H1 (cell line): Measurements from ENCODE around the gene EMID1. TPM values are rescaled to one million over a fixed set of nuclear protein-coding genes. Genes with fewer than 3 reads are reported as not detected.
A peak's percentile ranks its signal among the peaks of the same experiment; 100 is the strongest.

Source experiments
- CTCF ChIA-PET: fragments of 300-600 bp; sonication (Branson Sonifier 250); formaldehyde crosslinking; loops from one replicate; lab custom pipeline; 2021; ENCODE audit not compliant: partially characterized antibody; lab: Charles Lee
- POLR2A ChIA-PET: fragments of 300-600 bp; sonication (Branson Sonifier 250); formaldehyde crosslinking; loops from one replicate; lab custom pipeline; 2021; ENCODE audit warnings: inconsistent platforms; ENCODE audit not compliant: partially characterized antibody; lab: Charles Lee
- DNase-seq, 2 experiments: peaks; one replicate each; pipeline versions ENCODE4 v3.0.0 to v3.0.0-alpha.2; 2010 to 2022; ENCODE audit warnings: low spot score in 2 of 2, low read depth in 1 of 2, mixed read lengths in 1 of 2
- FAIRE-seq: peaks from 2 replicates; lab custom pipeline; 2011; peaks lifted over from hg19 to GRCh38; lab: Jason Lieb, UNC
- H2AFZ ChIP-seq: 2 replicates; pipeline ENCODE4 v1.8.1; 2012; ENCODE audit warnings: low read length, inconsistent platforms
- H2AK5ac ChIP-seq: 2 replicates; pipeline ENCODE4 v1.6.1; 2013; ENCODE audit warnings: low read depth, low read length
- H2BK120ac ChIP-seq: replicated peaks from 2 replicates; pipeline ENCODE3; 2013; ENCODE audit warnings: low read depth, low read length, inconsistent platforms
- H2BK12ac ChIP-seq: 2 replicates; pipeline ENCODE4 v1.6.1; 2013; ENCODE audit warnings: low read depth, low read length
- H2BK15ac ChIP-seq: 2 replicates; pipeline ENCODE4 v1.6.1; 2013; ENCODE audit warnings: low read length
- H2BK20ac ChIP-seq: 2 replicates; pipeline ENCODE4 v1.6.1; 2013; ENCODE audit warnings: low read length
- H2BK5ac ChIP-seq: 2 replicates; pipeline ENCODE4 v1.6.1; 2013; ENCODE audit warnings: low read depth, low read length
- H3K14ac ChIP-seq: 2 replicates; pipeline ENCODE4 v1.6.1; 2013; ENCODE audit warnings: inconsistent platforms; ENCODE audit not compliant: insufficient read length
- H3K18ac ChIP-seq: 2 replicates; pipeline ENCODE4 v1.6.1; 2013; ENCODE audit warnings: low read length; ENCODE audit errors: extremely low read depth
- H3K23ac ChIP-seq: 2 replicates; pipeline ENCODE4 v1.6.1; 2013; ENCODE audit warnings: inconsistent platforms; ENCODE audit not compliant: insufficient read length
- H3K23me2 ChIP-seq: 2 replicates; pipeline ENCODE4 v1.6.1; 2013; ENCODE audit warnings: low read depth, low read length
- H3K27ac ChIP-seq: 2 replicates; pipeline ENCODE4 v1.6.1; 2011; ENCODE audit warnings: low read depth, low read length, inconsistent platforms
- H3K27me3 ChIP-seq, 4 experiments: replicated peaks in 1 of 4; 1 replicate in 1 of 4; 2 replicates in 3 of 4; pipeline versions ENCODE4 v1.6.1 to v1.8.1; 2011 to 2013; ENCODE audit warnings: low read length in 3 of 4, mild to moderate bottlenecking in 3 of 4, inconsistent platforms in 2 of 4, mixed read lengths in 2 of 4, moderate library complexity in 1 of 4; ENCODE audit not compliant: control insufficient read depth in 3 of 4, insufficient read depth in 3 of 4; ENCODE audit errors: extremely low read depth in 1 of 4
- H3K36me3 ChIP-seq, 4 experiments: 2 replicates each; pipeline versions ENCODE4 v1.6.1 to v1.8.1; 2011 to 2013; ENCODE audit warnings: mild to moderate bottlenecking in 4 of 4, low read length in 3 of 4, moderate library complexity in 2 of 4, control low read depth in 1 of 4, inconsistent platforms in 1 of 4; ENCODE audit not compliant: insufficient read depth in 4 of 4, control insufficient read depth in 2 of 4
- H3K4ac ChIP-seq: replicated peaks from 2 replicates; pipeline ENCODE3; 2013; ENCODE audit warnings: low read length, low read depth, mixed read lengths, inconsistent platforms; ENCODE audit not compliant: insufficient read length
- H3K4me1 ChIP-seq, 4 experiments: replicated peaks in 1 of 4; 1 replicate in 1 of 4; 2 replicates in 3 of 4; pipeline versions ENCODE4 v1.6.1 to v1.8.1; 2011 to 2013; ENCODE audit warnings: low read length in 3 of 4, inconsistent platforms in 2 of 4, mixed read lengths in 1 of 4; ENCODE audit not compliant: insufficient read depth in 4 of 4, control insufficient read depth in 3 of 4
- H3K4me2 ChIP-seq, 2 experiments: 2 replicates each; pipeline versions ENCODE4 v1.6.1 to v1.8.1; 2011 to 2013; ENCODE audit warnings: low read depth in 2 of 2, low read length in 2 of 2, control low read depth in 1 of 2, inconsistent platforms in 1 of 2, mild to moderate bottlenecking in 1 of 2; ENCODE audit not compliant: insufficient read depth in 1 of 2
- H3K4me3 ChIP-seq, 4 experiments: fragments of 200-600, 300-600 bp in 1 of 4; sonication (generic), shearing (Covaris generic), sonication (Bioruptor Twin) in 1 of 4; 2 replicates each; pipeline versions ENCODE4 v1.5.1 to v1.8.1; 2011 to 2016; ENCODE audit warnings: low read length in 4 of 4, low read depth in 3 of 4, control low read depth in 2 of 4, inconsistent platforms in 2 of 4, mild to moderate bottlenecking in 2 of 4, mixed read lengths in 1 of 4, moderate library complexity in 1 of 4; ENCODE audit not compliant: insufficient read depth in 2 of 4; ENCODE audit errors: extremely low read depth in 1 of 4
- H3K56ac ChIP-seq: replicated peaks from 2 replicates; pipeline ENCODE3; 2013; ENCODE audit warnings: low read depth, mild to moderate bottlenecking, mixed read lengths, low read length, inconsistent platforms; ENCODE audit not compliant: insufficient read length
- H3K79me1 ChIP-seq: 2 replicates; pipeline ENCODE4 v1.6.1; 2013; ENCODE audit warnings: low read depth, low read length, control low read depth
- H3K79me2 ChIP-seq, 2 experiments: 2 replicates each; pipeline versions ENCODE4 v1.6.1 to v1.8.1; 2012 to 2013; ENCODE audit warnings: low read length in 2 of 2, mild to moderate bottlenecking in 2 of 2, inconsistent platforms in 1 of 2; ENCODE audit not compliant: insufficient read depth in 2 of 2, control insufficient read depth in 1 of 2
- H3K9ac ChIP-seq, 4 experiments: replicated peaks in 1 of 4; 1 replicate in 1 of 4; 2 replicates in 3 of 4; pipeline versions ENCODE4 v1.6.1 to v1.8.1; 2011 to 2013; ENCODE audit warnings: low read depth in 3 of 4, low read length in 3 of 4, control low read depth in 2 of 4, mild to moderate bottlenecking in 2 of 4, moderate library complexity in 2 of 4, inconsistent platforms in 1 of 4; ENCODE audit errors: extremely low read depth in 1 of 4
- H3K9me3 ChIP-seq, 2 experiments: 2 replicates each; pipeline versions ENCODE4 v1.6.1 to v1.8.1; 2012 to 2013; ENCODE audit warnings: mild to moderate bottlenecking in 2 of 2, moderate library complexity in 2 of 2, control low read depth in 1 of 2, inconsistent platforms in 1 of 2, low read depth in 1 of 2, low read length in 1 of 2, mixed read lengths in 1 of 2; ENCODE audit not compliant: insufficient read depth in 2 of 2
- H4K20me1 ChIP-seq, 2 experiments: replicated peaks in 1 of 2; 2 replicates each; pipeline versions ENCODE3 to v1.8.1; 2011 to 2013; ENCODE audit warnings: inconsistent platforms in 2 of 2, low read length in 2 of 2, mild to moderate bottlenecking in 1 of 2; ENCODE audit not compliant: insufficient read depth in 2 of 2, control insufficient read depth in 1 of 2
- H4K5ac ChIP-seq: 2 replicates; pipeline ENCODE4 v1.6.1; 2013; ENCODE audit warnings: low read length, low read depth, mixed read lengths, inconsistent platforms; ENCODE audit not compliant: insufficient read length
- H4K8ac ChIP-seq: 2 replicates; pipeline ENCODE4 v1.8.0; 2013; ENCODE audit warnings: mild to moderate bottlenecking, moderate library complexity, low read length, inconsistent platforms; ENCODE audit not compliant: insufficient read depth; ENCODE audit errors: extremely low read depth
- H4K91ac ChIP-seq: replicated peaks from 2 replicates; pipeline ENCODE3; 2013; ENCODE audit warnings: low read length, mixed read lengths, inconsistent platforms; ENCODE audit not compliant: insufficient read length
- GABPA ChIP-seq: IDR thresholded peaks from 2 replicates; pipeline ENCODE4 v1.6.1; 2011; ENCODE audit warnings: mild to moderate bottlenecking, low read length, moderate library complexity, borderline replicate concordance; ENCODE audit not compliant: insufficient read depth
- RAD21 ChIP-seq, 2 experiments: IDR thresholded peaks in 1 of 2; conservative IDR thresholded peaks in 1 of 2; 2 replicates each; pipeline ENCODE4 v1.6.1; 2011; ENCODE audit warnings: low read depth in 2 of 2, low read length in 2 of 2, improper control_type of control experiment in 1 of 2, inconsistent platforms in 1 of 2, mild to moderate bottlenecking in 1 of 2, moderate library complexity in 1 of 2
- SUZ12 ChIP-seq: fragments of 200-600 bp; sonication (generic); IDR thresholded peaks from 2 replicates; pipeline ENCODE4 v1.6.1; 2012; ENCODE audit warnings: mild to moderate bottlenecking, inconsistent platforms, low read length, moderate library complexity, mixed read lengths
- YY1 ChIP-seq: IDR thresholded peaks from 2 replicates; pipeline ENCODE4 v1.6.1; 2011; ENCODE audit warnings: low read depth, mild to moderate bottlenecking, low read length
- WGBS, 2 experiments: shearing (Covaris generic) in 1 of 2; methylation state at CpG; one replicate each; pipeline versions ENCODE4 v1.1.6 to v1.1.7; 2013 to 2015; ENCODE audit warnings: low lambda C conversion rate in 2 of 2, mixed read lengths in 2 of 2, inconsistent platforms in 1 of 2, low coverage in 1 of 2, missing lambda C conversion rate in 1 of 2; ENCODE audit not compliant: insufficient replicate concordance in 2 of 2, insufficient coverage in 1 of 2, insufficient read length in 1 of 2; ENCODE audit errors: extremely low coverage in 1 of 2, missing lambda C conversion rate in 1 of 2; 5-methylcytosine and 5-hydroxymethylcytosine counted together
- polyA plus RNA-seq, 7 experiments: library from polyadenylated mRNA; depleted of rRNA in 3 of 7; stranded (reverse) in 5 of 7; unstranded in 2 of 7; fragments of >200 nt in 5 of 7; fragments of 200-250 nt in 2 of 7; gene quantifications; 1 replicate in 5 of 7; 2 replicates in 1 of 7; 4 replicates in 1 of 7; pipeline versions ENCODE4 v1.2.1 to v1.2.3, GENCODE V29; 2011 to 2013; ENCODE audit warnings: missing spikeins in 2 of 7, mixed read lengths in 2 of 7
- total RNA-seq: library from RNA; stranded (reverse); fragmentation: NEBNext Ultra II Directional; extraction: Animal tissue kit (Norgen Biotek cat#: 25700); gene quantifications from 2 replicates; pipeline ENCODE4 v1.2.1, GENCODE V29; 2021
- TF ChIP-seq, protein P1 (sequence below), 3 experiments: IDR thresholded peaks; 1 replicate in 2 of 3; 2 replicates in 1 of 3; pipeline versions ENCODE4 v1.5.1 to v1.6.1; 2011; ENCODE audit warnings: low read length in 3 of 3, mild to moderate bottlenecking in 3 of 3, inconsistent platforms in 2 of 3, low read depth in 1 of 3, moderate library complexity in 1 of 3; ENCODE audit not compliant: insufficient read depth in 1 of 3; ENCODE audit errors: control extremely low read depth in 1 of 3

Gene EMID1
- total and polyA plus RNA-seq, 2 of the 8 experiments (the other 6 are each of a cell fraction or from before 2014, with no cell fraction given): 3.9 to 7.4 TPM

DNA sequence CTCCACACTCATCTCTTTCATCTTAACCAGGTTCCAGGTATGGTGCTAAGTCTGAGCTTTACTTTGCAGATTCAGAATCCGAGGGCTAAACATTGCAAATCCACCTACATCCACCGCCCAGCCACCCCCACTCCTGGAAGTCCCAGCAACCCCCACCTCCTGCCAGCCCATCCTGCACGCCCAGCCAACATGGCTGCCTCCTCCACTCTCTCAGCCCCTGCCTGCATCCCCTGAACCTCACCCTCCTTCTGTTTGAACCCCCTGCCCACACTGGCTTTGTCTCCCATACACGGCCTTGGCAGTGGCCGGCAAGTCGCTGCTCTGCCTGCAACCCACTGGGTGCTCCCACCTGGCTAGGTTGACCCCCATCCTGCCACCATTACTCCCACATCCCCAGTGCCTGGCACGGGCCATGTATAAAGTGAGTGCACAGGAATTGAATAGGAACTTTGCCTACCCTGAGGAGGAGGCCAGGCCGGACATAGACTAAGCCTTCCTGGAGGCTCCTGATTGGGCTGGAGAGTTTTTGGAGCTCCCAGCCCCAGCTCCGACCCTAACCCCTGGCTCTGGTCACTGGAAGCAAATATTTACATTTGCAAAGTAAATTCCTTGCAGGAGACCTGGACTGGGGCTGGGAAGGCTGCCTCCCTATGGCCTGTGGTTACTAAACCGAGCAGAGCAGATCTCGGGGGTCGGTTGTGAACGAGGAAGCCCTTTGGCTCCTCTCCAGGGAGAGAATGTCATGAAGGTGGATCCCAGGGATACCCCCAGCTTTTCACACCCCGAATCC lies 14.4 kb downstream of the EMID1 start:
- no peaks in the 10 kb centered on the region for H3K9me3 ChIP-seq
- H2BK120ac ChIP-seq: no peak overlapping the region
- H3K79me1 ChIP-seq: no peaks in the 10 kb centered on the region
- H3K23ac ChIP-seq: no peak overlapping the region
- peak overlapping the region; percentile 38 for H3K18ac ChIP-seq
- no peak overlapping the region for H3K56ac ChIP-seq
- H3K4me3 ChIP-seq: peak overlapping the region in 1 of 4 experiments; percentile 6; a peak in 1 of 8 replicates
- H4K8ac ChIP-seq: 0 out of 2 replicates have a peak overlapping the region, but pooled peaks have one; percentile 35
- 75% methylated on average over 14 of the region's 14 CpGs; no CpG with 5 or more reads in 1 of the 2 experiments for WGBS, 2 experiments
- H2BK20ac ChIP-seq: no peak overlapping the region
- no peak overlapping the region for H3K14ac ChIP-seq
- H4K20me1 ChIP-seq: peaks cover 0 to 1% of the 10 kb centered on the region in 2 experiments
- H3K27ac ChIP-seq: 0 out of 2 replicates have a peak overlapping the region, but pooled peaks have one; percentile 11
- no peak overlapping the region; the same call in 1 of the 2 replicates for H2AK5ac ChIP-seq
- no peak overlapping the region for H2BK5ac ChIP-seq
- CTCF ChIA-PET: interaction anchor here (0.8 to 6.5 kb wide), 7 partner anchors 11 to 63 kb away, joined by 3 to 54 read pairs (median 6); partner anchors contain the start of gene EMID1
- peak overlapping the region; percentile 34 for H4K5ac ChIP-seq
- peak overlapping the region; percentile 65 for H3K4ac ChIP-seq
- no peaks in the 10 kb centered on the region for H3K27me3 ChIP-seq
- H3K9ac ChIP-seq: no peak overlapping the region
- no peaks in the 10 kb centered on the region for H3K79me2 ChIP-seq
- H3K4me2 ChIP-seq: peak overlapping the region in 1 of 2 experiments; percentile 22; a peak in 2 of 4 replicates
- H2BK12ac ChIP-seq: no peak overlapping the region
- POLR2A ChIA-PET: interaction anchor here (0.6 to 1.7 kb wide), 9 partner anchors 10 to 261 kb away, joined by 3 to 6 read pairs (median 4); partner anchors contain the start of genes EMID1, EWSR1 and GAS2L1
- no peak overlapping the region for H2AFZ ChIP-seq
- no peaks in the 10 kb centered on the region for H3K36me3 ChIP-seq
- H2BK15ac ChIP-seq: peak overlapping the region; percentile 18; the same call in 1 of the 2 replicates
- H3K4me1 ChIP-seq: peaks cover 0 to 11% (median 4%) of the 10 kb centered on the region in 4 experiments; a peak in 6 of 7 replicates
- no peak for DNase-seq
- peak overlapping the region; percentile 55 for H4K91ac ChIP-seq
- peak; percentile 50 for FAIRE-seq
- H3K23me2 ChIP-seq: no peaks in the 10 kb centered on the region; the same call in 1 of the 2 replicates
- TF ChIP-seq GABPA (no peak), RAD21 (IDR thresholded peaks at IDR 0.05 in 1 of 2, conservative IDR thresholded peaks at IDR 0.05 in 1 of 2; ENCODE audit: low read depth in 2 of 2, low read length in 2 of 2) (peak in 1 of 2 experiments; percentile 10; a peak in 1 of 4 replicates), YY1 (peak; percentile 17; the same call in 1 of the 2 replicates), SUZ12 (no peak)
- TF ChIP-seq, protein P1, sequence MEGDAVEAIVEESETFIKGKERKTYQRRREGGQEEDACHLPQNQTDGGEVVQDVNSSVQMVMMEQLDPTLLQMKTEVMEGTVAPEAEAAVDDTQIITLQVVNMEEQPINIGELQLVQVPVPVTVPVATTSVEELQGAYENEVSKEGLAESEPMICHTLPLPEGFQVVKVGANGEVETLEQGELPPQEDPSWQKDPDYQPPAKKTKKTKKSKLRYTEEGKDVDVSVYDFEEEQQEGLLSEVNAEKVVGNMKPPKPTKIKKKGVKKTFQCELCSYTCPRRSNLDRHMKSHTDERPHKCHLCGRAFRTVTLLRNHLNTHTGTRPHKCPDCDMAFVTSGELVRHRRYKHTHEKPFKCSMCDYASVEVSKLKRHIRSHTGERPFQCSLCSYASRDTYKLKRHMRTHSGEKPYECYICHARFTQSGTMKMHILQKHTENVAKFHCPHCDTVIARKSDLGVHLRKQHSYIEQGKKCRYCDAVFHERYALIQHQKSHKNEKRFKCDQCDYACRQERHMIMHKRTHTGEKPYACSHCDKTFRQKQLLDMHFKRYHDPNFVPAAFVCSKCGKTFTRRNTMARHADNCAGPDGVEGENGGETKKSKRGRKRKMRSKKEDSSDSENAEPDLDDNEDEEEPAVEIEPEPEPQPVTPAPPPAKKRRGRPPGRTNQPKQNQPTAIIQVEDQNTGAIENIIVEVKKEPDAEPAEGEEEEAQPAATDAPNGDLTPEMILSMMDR (IDR thresholded peaks at IDR 0.05; ENCODE audit: control extremely low read depth in 1 of 3, insufficient read depth in 1 of 3, low read depth in 1 of 3, low read length in 3 of 3): peak in 1 of 3 experiments; percentile 12; a peak in 1 of 4 replicates
